HL-60/S4 (cell line): ENCODE data around the gene CNDP2.

Experiments
- in situ Hi-C: fragments of 300-500 bp; cut with MboI; formaldehyde crosslinking; loops from 2 replicates; pipeline ENCODE4 v1.14.3; 2022; ENCODE audit warnings: low sequenced_read_pairs

The CNDP2 gene

GRCh38 chr18:74563999-74564398 is 67.8 kb downstream of the CNDP2 start:
- in situ Hi-C loops: loop anchor here (25.0 kb wide), 2 partner anchors 202 to 377 kb away; no protein-coding TSS in a partner anchor

GRCh38 chr18:74565164-74565563 is 69.0 kb downstream of the CNDP2 start:
- in situ Hi-C loops: loop anchor here (25.0 kb wide), 2 partner anchors 203 to 378 kb away; no protein-coding TSS in a partner anchor

DNA sequence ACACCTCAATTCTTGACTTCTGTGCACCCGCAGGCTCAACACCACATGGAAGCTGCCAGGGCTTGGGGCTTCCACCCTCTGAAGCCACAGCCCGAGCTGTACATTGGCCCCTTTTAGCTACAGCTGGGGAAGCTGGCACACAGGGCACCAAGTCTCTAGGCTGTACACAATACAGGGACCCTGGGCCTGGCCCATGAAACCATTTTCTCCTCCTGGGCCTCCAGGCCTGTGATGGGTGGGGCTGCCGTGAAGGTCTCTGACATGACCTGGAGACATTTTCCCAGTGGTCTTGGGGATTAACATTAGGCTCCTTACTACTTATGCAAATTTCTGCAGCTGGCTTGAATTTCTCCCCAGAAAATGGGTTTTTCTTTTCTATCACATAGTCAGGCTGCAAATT is 69.8 kb downstream of the CNDP2 start:
- in situ Hi-C loops: loop anchor here (25.0 kb wide), 2 partner anchors 204 to 379 kb away; no protein-coding TSS in a partner anchor

- in situ Hi-C loops: loop anchor here (25.0 kb wide), 2 partner anchors 206 to 381 kb away; no protein-coding TSS in a partner anchor
These were observed 71.7 kb downstream of the CNDP2 start for GRCh38 chr18:74567822-74568221.

- in situ Hi-C loops: loop anchor here (25.0 kb wide), 2 partner anchors 207 to 382 kb away; no protein-coding TSS in a partner anchor
These were observed 73.2 kb downstream of the CNDP2 start for GRCh38 chr18:74569401-74569800.

- in situ Hi-C loops: loop anchor here (25.0 kb wide), 2 partner anchors 208 to 383 kb away; no protein-coding TSS in a partner anchor
These were observed 74.1 kb downstream of the CNDP2 start for GRCh38 chr18:74570266-74570665.

DNA sequence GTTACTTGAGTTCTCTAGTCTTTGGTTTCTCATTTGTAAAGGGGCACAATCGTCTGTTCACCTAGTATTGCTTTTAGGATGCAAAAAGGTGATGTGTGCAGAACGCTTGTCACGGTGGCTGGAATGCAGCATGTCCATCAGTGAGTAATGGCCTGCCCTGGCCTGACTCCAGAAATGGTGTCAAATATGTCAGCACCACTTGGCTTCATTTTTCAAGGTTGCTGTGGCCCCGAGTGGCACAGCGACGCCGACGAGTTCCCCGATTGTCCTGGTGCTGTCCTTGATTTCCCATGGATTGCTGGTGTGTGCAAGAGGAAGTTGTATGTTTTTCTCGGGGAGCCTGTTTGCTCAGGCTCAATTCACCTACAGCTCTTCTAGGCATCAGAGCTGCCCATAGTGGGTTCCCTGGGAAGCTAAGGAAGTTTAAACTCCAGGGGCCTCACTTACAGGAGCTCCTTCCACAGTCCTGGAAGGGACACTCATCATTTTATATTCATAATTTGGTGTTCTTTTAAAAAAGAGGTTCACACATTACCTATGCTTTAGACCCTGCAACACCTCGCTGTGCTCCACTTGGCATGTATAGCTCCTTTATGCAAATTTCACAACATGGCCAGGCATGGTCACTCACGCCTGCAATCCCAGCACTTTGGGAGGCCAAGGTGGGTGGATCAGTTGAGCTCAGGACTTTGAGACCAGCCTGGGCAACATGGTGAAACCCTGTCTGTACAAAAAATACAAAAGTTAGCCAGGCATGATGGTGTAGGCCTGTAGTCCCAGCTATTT is 75.9 kb downstream of the CNDP2 start:
- in situ Hi-C loops: loop anchor here (25.0 kb wide), 2 partner anchors 210 to 385 kb away; no protein-coding TSS in a partner anchor

GRCh38 chr18:74573053-74573452 is 76.9 kb downstream of the CNDP2 start:
- in situ Hi-C loops: loop anchor here (25.0 kb wide), 2 partner anchors 211 to 386 kb away; no protein-coding TSS in a partner anchor
